Osteocyte (in vitro differentiated cells): ENCODE results near the gene DENND6B. TPM values are rescaled to one million over a fixed set of nuclear protein-coding genes. Genes with fewer than 3 reads are reported as not detected.
"Not testable (repeated sequence)": the region's sequence is repeated elsewhere in the genome, so short reads cannot be mapped to it uniquely, and the experiment has no call there.

ENCODE experiments used
- DNase-seq: peaks from one replicate; pipeline ENCODE4 v3.0.0; 2021; ENCODE audit warnings: mixed read lengths; ENCODE audit not compliant: unreplicated experiment; ENCODE audit errors: extremely low spot score
- H3K27ac Mint-ChIP-seq: one replicate; pipeline ENCODE4 v1.8.0; 2021; ENCODE audit warnings: mild to moderate bottlenecking, mixed read lengths; ENCODE audit not compliant: unreplicated experiment
- H3K27me3 Mint-ChIP-seq: one replicate; pipeline ENCODE4 v1.8.0; 2021; ENCODE audit warnings: mixed read lengths; ENCODE audit not compliant: unreplicated experiment
- H3K36me3 Mint-ChIP-seq: one replicate; pipeline ENCODE4 v1.8.0; 2021; ENCODE audit warnings: mixed read lengths; ENCODE audit not compliant: unreplicated experiment
- H3K4me1 Mint-ChIP-seq: one replicate; pipeline ENCODE4 v1.8.0; 2021; ENCODE audit warnings: mixed read lengths; ENCODE audit not compliant: unreplicated experiment
- H3K4me3 Mint-ChIP-seq: one replicate; pipeline ENCODE4 v1.8.0; 2021; ENCODE audit warnings: mild to moderate bottlenecking, moderate library complexity, mixed read lengths; ENCODE audit not compliant: unreplicated experiment
- H3K9me3 Mint-ChIP-seq: one replicate; pipeline ENCODE4 v1.8.0; 2021; ENCODE audit warnings: mixed read lengths; ENCODE audit not compliant: unreplicated experiment
- CTCF ChIP-seq: fragments of 200-600 bp; sonication (generic); IDR thresholded peaks from 2 replicates; pipeline ENCODE4 v1.5.0; 2021; ENCODE audit warnings: antibody characterized with exemption, mild to moderate bottlenecking, moderate library complexity
- total RNA-seq: library from RNA; stranded (reverse); gene quantifications from 2 replicates; pipeline ENCODE4 v1.2.1, GENCODE V29; 2021

The DENND6B gene
- total RNA-seq, 1 donor from 2014 or later = 10.8 TPM

- DNase-seq = no peak
- Mint-ChIP-seq H3K36me3 (no peaks in the 10 kb centered on the region), H3K27me3 (no peaks in the 10 kb centered on the region), H3K9me3 (no peaks in the 10 kb centered on the region), H3K27ac (peak overlapping the region; percentile 79), H3K4me3 (peak overlapping the region; percentile 73), H3K4me1 (peaks cover 26% of the 10 kb centered on the region)
- no peak for TF ChIP-seq CTCF
Measured at GRCh38 chr22:50327711-50328019, 853 bp upstream of the DENND6B start.

DNA sequence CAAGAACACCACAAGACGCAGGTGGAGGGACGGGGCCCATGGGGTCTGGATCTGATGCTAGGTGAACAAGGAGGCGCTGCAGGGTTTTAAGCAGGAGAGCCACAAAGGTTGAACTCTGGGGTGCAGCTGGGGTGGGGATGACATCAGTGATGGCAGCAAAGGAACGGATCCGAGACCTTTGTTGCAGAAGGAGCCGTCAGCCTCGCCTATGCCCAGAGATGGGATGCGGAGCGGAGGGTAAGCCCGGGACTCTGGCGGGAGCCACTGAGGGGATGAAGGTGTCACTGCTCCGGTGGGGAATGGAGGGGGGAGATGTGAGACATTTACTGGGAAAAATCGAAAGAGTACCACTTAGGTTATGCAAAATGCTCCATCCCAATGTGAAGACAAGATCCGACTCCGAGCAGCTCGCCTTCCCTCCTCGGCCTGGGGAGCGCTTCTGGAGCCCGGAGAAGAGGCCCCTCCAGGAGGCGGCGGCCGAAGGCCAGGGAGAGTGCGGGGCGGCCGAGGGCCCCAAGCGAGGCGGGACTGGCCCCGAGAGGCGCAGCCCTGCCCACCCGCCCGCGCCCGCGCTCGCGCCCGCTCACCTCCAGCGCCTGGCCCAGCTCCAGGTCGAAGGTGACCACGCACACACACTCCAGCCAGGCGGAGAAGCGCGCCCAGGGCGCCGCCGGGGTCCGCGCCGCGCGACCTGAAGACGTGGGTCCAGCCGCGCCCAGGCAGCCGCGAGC is 422 bp downstream of the DENND6B start:
- H3K36me3 Mint-ChIP-seq = no peaks in the 10 kb centered on the region
- H3K27ac Mint-ChIP-seq = peak overlapping the region; percentile 70

GRCh38 chr22:50325444-50326224 is 1.2 kb downstream of the DENND6B start:
- peaks cover 16% of the 10 kb centered on the region for H3K4me1 Mint-ChIP-seq
- no peak for DNase-seq
- H3K9me3 Mint-ChIP-seq = no peaks in the 10 kb centered on the region
- no peaks in the 10 kb centered on the region for H3K36me3 Mint-ChIP-seq
- no peak overlapping the region for H3K27ac Mint-ChIP-seq
- H3K27me3 Mint-ChIP-seq = no peaks in the 10 kb centered on the region
- TF ChIP-seq CTCF = no peak
- H3K4me3 Mint-ChIP-seq = peak overlapping the region; percentile 85

More for the DNA sequence above, 422 bp downstream of the DENND6B start:
- Mint-ChIP-seq H3K27me3 (no peaks in the 10 kb centered on the region), H3K9me3 (no peaks in the 10 kb centered on the region), H3K4me1 (peaks cover 23% of the 10 kb centered on the region), H3K4me3 (peak overlapping the region; percentile 85)
- no peak for TF ChIP-seq CTCF
- DNase-seq = no peak

DNA sequence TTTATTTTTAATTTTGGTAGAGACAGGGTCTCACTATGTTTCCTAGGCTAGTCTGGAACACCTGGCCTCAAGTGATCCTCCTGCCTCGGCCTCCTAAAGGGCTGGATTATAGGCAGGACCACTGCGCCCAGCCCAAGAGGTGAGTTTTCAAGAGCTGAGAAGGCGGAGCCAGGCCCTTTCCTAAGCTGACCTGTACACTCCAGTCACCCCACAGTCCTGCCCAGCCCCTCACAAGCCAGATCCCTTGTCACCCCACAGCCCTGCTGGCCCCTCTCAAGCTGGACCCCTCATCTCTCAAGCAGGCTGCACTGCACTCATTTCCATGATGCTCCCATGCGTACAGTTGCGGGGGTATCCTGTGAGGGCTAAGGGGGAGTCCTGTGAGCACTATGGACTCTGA is 2.9 kb downstream of the DENND6B start:
- Mint-ChIP-seq H3K4me1 (peaks cover 16% of the 10 kb centered on the region), H3K36me3 (no peaks in the 10 kb centered on the region), H3K9me3 (no peaks in the 10 kb centered on the region), H3K27me3 (no peaks in the 10 kb centered on the region), H3K4me3 (no peak overlapping the region), H3K27ac (no peak overlapping the region)
- DNase-seq = no peak
- no peak for TF ChIP-seq CTCF

DNA sequence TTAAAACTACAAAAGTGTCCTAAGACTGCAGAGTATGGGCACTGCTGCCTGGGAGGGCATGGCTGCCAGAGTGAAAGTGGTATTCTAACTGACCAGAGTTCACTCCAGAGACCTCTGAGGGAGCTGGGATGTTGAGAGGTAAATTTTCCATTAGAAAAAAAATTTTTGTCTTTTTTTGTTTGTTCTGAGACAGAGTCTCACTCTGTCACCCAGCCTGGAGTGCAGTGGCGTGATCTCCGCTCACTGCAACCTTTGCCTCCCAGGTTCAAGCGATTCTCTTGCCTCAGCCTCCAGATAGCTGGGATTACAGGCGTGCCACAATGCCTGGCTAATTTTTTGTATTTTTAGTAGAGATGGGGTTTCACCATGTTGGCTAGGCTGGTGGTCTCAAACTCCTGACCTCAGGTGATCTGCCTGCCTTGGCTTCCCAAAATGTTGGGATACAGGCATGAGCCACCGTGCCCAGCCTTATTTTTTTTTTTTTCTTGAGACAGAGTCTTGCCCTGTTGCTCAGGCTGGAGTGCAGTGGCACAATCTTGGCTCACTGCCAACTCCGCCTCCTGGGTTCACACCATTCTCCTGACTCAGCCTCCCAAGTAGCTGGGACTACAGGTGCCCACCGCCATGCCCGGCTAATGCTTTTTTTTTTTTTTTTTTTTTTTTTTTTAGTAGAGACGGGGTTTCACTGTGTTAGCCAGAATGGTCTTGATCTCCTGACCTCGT is 4.3 kb downstream of the DENND6B start:
- H3K27ac Mint-ChIP-seq, H3K4me3 Mint-ChIP-seq, H3K36me3 Mint-ChIP-seq, H3K27me3 Mint-ChIP-seq, H3K9me3 Mint-ChIP-seq, DNase-seq: not testable (repeated sequence)
- peaks cover 13% of the 10 kb centered on the region for H3K4me1 Mint-ChIP-seq
